Glutamatergic neuron (in vitro differentiated cells): ENCODE measurements around the gene ADGRG6. TPM values are rescaled to one million over a fixed set of nuclear protein-coding genes. Genes with fewer than 3 reads are reported as not detected.
"Not testable (repeated sequence)": the region's sequence is repeated elsewhere in the genome, so short reads cannot be mapped to it uniquely, and the experiment has no call there.

ENCODE experiments used
- DNase-seq: peaks from one replicate; pipeline ENCODE4 v3.0.0; 2022
- H3K27ac Mint-ChIP-seq: one replicate; pipeline ENCODE4 v1.8.0; 2020; ENCODE audit warnings: mild to moderate bottlenecking, mixed read lengths, inconsistent platforms; ENCODE audit not compliant: unreplicated experiment
- H3K27me3 Mint-ChIP-seq: one replicate; pipeline ENCODE4 v1.8.0; 2020; ENCODE audit warnings: mild to moderate bottlenecking, moderate library complexity, mixed read lengths, inconsistent platforms; ENCODE audit not compliant: unreplicated experiment
- H3K36me3 Mint-ChIP-seq: one replicate; pipeline ENCODE4 v1.8.0; 2020; ENCODE audit warnings: mild to moderate bottlenecking, mixed read lengths, inconsistent platforms; ENCODE audit not compliant: unreplicated experiment
- H3K4me1 Mint-ChIP-seq: one replicate; pipeline ENCODE4 v1.8.0; 2020; ENCODE audit warnings: mild to moderate bottlenecking, low read depth, mixed read lengths, inconsistent platforms; ENCODE audit not compliant: unreplicated experiment
- H3K4me3 Mint-ChIP-seq: one replicate; pipeline ENCODE4 v1.8.0; 2020; ENCODE audit warnings: mild to moderate bottlenecking, mixed read lengths, inconsistent platforms; ENCODE audit not compliant: unreplicated experiment
- H3K9me3 Mint-ChIP-seq: one replicate; pipeline ENCODE4 v1.8.0; 2020; ENCODE audit warnings: mild to moderate bottlenecking, moderate library complexity, mixed read lengths, inconsistent platforms; ENCODE audit not compliant: unreplicated experiment
- CTCF ChIP-seq: fragments of 200-600 bp; sonication (generic); IDR thresholded peaks from one replicate; pipeline ENCODE4 v1.5.0; 2021; ENCODE audit not compliant: partially characterized antibody, unreplicated experiment
- total RNA-seq: library from RNA; stranded (reverse); fragmentation: NEBNext Ultra II Directional; extraction: Animal tissue kit (Norgen Biotek cat#: 25700); gene quantifications from one replicate; pipeline ENCODE4 v1.2.1, GENCODE V29; 2021; ENCODE audit not compliant: unreplicated experiment

ADGRG6 gene
- total RNA-seq, 1 donor from 2014 or later, result not detected

- no peaks in the 10 kb centered on the region for H3K36me3 Mint-ChIP-seq
- no peak overlapping the region for H3K4me3 Mint-ChIP-seq
- H3K9me3 Mint-ChIP-seq, result no peaks in the 10 kb centered on the region
- DNase-seq, result no peak
- H3K27ac Mint-ChIP-seq, result no peak overlapping the region
- H3K27me3 Mint-ChIP-seq, result peaks cover 3% of the 10 kb centered on the region
- TF ChIP-seq CTCF, result no peak
- no peaks in the 10 kb centered on the region for H3K4me1 Mint-ChIP-seq
Measured at GRCh38 chr6:142345261-142345660, 43.5 kb downstream of the ADGRG6 start.

GRCh38 chr6:142346166-142346565, 44.4 kb downstream of the ADGRG6 start:
- DNase-seq, H3K36me3 Mint-ChIP-seq, H3K4me1 Mint-ChIP-seq, H3K4me3 Mint-ChIP-seq, H3K9me3 Mint-ChIP-seq, H3K27ac Mint-ChIP-seq, H3K27me3 Mint-ChIP-seq: not testable (repeated sequence)

GRCh38 chr6:142349215-142349823, 47.5 kb downstream of the ADGRG6 start:
- no peak for DNase-seq
- TF ChIP-seq CTCF, result no peak
- H3K27ac Mint-ChIP-seq, result no peak overlapping the region
- H3K27me3 Mint-ChIP-seq, result peaks cover 3% of the 10 kb centered on the region
- no peaks in the 10 kb centered on the region for H3K36me3 Mint-ChIP-seq
- H3K4me1 Mint-ChIP-seq, result no peaks in the 10 kb centered on the region
- H3K4me3 Mint-ChIP-seq, result no peak overlapping the region
- no peaks in the 10 kb centered on the region for H3K9me3 Mint-ChIP-seq

- H3K4me3 Mint-ChIP-seq, result no peak overlapping the region
- no peaks in the 10 kb centered on the region for H3K36me3 Mint-ChIP-seq
- H3K27me3 Mint-ChIP-seq, result peaks cover 3% of the 10 kb centered on the region
Measured at GRCh38 chr6:142350309-142350708, 48.5 kb downstream of the ADGRG6 start.

GRCh38 chr6:142353690-142354089, 51.9 kb downstream of the ADGRG6 start:
- Mint-ChIP-seq H3K9me3 (no peaks in the 10 kb centered on the region), H3K4me3 (no peak overlapping the region), H3K27ac (no peak overlapping the region), H3K27me3 (no peaks in the 10 kb centered on the region), H3K4me1 (no peaks in the 10 kb centered on the region), H3K36me3 (no peaks in the 10 kb centered on the region)
- no peak for DNase-seq
- TF ChIP-seq CTCF, result no peak

More at GRCh38 chr6:142350309-142350708, 48.5 kb downstream of the ADGRG6 start:
- Mint-ChIP-seq H3K4me1 (no peaks in the 10 kb centered on the region), H3K9me3 (no peaks in the 10 kb centered on the region), H3K27ac (no peak overlapping the region)
- no peak for DNase-seq
- no peak for TF ChIP-seq CTCF
